ENCODE results near the gene POLR2A. TPM values are rescaled to one million over a fixed set of nuclear protein-coding genes. Genes with fewer than 3 reads are reported as not detected.

POLR2A gene
- total RNA-seq, 1 experiment from 2014 or later = 47.1 TPM

DNA sequence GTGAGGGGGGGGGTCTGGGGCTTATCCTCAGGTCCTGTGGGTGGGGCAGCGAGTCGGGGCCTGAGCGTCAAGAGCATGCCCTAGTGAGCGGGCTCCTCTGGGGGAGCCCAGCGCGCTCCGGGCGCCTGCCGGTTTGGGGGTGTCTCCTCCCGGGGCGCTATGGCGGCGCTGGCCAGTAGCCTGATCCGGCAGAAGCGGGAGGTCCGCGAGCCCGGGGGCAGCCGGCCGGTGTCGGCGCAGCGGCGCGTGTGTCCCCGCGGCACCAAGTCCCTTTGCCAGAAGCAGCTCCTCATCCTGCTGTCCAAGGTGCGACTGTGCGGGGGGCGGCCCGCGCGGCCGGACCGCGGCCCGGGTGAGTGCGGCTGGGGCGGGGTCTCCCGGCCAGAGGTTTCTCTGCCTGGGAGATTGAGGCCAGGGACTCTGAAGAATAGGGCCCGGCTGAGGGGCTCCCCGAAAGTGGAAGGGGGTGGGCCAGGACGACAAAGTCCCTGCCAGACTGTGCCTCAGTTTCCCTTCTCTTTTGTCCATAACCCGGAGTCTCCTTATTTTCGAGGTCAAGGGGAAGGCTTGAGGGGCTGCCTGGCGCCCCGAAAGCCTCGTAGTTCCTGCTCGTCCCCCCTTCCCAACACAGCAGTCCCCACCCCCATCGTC is 44.6 kb upstream of the POLR2A start, which contains the start of gene FGF11:
TSS of gene FGF11 (plus strand) at position 51 of the 651 bp plus-strand sequence. CDS start at position 160, 109 bp downstream.
- TF ChIP-seq, protein P1, sequence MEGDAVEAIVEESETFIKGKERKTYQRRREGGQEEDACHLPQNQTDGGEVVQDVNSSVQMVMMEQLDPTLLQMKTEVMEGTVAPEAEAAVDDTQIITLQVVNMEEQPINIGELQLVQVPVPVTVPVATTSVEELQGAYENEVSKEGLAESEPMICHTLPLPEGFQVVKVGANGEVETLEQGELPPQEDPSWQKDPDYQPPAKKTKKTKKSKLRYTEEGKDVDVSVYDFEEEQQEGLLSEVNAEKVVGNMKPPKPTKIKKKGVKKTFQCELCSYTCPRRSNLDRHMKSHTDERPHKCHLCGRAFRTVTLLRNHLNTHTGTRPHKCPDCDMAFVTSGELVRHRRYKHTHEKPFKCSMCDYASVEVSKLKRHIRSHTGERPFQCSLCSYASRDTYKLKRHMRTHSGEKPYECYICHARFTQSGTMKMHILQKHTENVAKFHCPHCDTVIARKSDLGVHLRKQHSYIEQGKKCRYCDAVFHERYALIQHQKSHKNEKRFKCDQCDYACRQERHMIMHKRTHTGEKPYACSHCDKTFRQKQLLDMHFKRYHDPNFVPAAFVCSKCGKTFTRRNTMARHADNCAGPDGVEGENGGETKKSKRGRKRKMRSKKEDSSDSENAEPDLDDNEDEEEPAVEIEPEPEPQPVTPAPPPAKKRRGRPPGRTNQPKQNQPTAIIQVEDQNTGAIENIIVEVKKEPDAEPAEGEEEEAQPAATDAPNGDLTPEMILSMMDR (conservative IDR thresholded peaks at IDR 0.05; ENCODE audit: low read depth, low read length) = no peak
- TF ChIP-seq EZH2 (IDR thresholded peaks at IDR 0.05; ENCODE audit: low read length, unreplicated experiment) (no peak), EZH2phosphoT487 (IDR thresholded peaks at IDR 0.05; ENCODE audit: borderline replicate concordance, low read length) (no peak)
- DNase-seq = no peak
- peak within 1 kb of the TSS; percentile 81 for H2AFZ ChIP-seq (ENCODE audit: low read length)
- no peak for ATAC-seq
- BruUV-seq (replicated peaks) = no TSS peak
- ChIA-PET POLR2A (ENCODE audit: unreplicated experiment) (no interaction called here), CTCF (interaction anchor here (0.5 kb wide), 1 partner anchor 15 kb away, joined by 3 read pairs; no protein-coding TSS in a partner anchor)
- H3K27ac ChIP-seq (ENCODE audit: low read length) = no peak within 1 kb of the TSS
- intact Hi-C loops (cut with micrococcal nuclease) = loop anchor here (5.0 kb wide), 2 partner anchors 87 to 248 kb away; partner anchors contain the start of genes KCTD11, TP53 and WRAP53
- H3K4me3 ChIP-seq (ENCODE audit: low read length) = peak within 1 kb of the TSS; percentile 74
- no peaks in the 10 kb centered on the region for H3K9me3 ChIP-seq (ENCODE audit: low read length)
- peak within 1 kb of the TSS; percentile 48 for H3K9ac ChIP-seq (ENCODE audit: low read length)
- no peaks in the 10 kb centered on the region for H3F3A ChIP-seq (ENCODE audit: low read length, unreplicated experiment)
- no peaks in the 10 kb centered on the region for H3K36me3 ChIP-seq (ENCODE audit: low read depth, low read length)
- H3K4me1 ChIP-seq (ENCODE audit: insufficient read depth, low read length) = peaks cover 4% of the 10 kb centered on the region; the same call in 1 of the 2 replicates
- peak within 1 kb of the TSS; percentile 98 for H3K4me2 ChIP-seq (ENCODE audit: low read length)
- no peaks in the 10 kb centered on the region for H4K20me1 ChIP-seq (ENCODE audit: low read length)
- no peaks in the 10 kb centered on the region for H3K9me2 ChIP-seq (replicated peaks; ENCODE audit: low read length)
- H3K27me3 ChIP-seq (ENCODE audit: low read length) = no peaks in the 10 kb centered on the region
- 0 out of 2 replicates have a peak, but pooled peaks cover 5% of the 10 kb centered on the region for H3K79me2 ChIP-seq (ENCODE audit: low read length)

DNA sequence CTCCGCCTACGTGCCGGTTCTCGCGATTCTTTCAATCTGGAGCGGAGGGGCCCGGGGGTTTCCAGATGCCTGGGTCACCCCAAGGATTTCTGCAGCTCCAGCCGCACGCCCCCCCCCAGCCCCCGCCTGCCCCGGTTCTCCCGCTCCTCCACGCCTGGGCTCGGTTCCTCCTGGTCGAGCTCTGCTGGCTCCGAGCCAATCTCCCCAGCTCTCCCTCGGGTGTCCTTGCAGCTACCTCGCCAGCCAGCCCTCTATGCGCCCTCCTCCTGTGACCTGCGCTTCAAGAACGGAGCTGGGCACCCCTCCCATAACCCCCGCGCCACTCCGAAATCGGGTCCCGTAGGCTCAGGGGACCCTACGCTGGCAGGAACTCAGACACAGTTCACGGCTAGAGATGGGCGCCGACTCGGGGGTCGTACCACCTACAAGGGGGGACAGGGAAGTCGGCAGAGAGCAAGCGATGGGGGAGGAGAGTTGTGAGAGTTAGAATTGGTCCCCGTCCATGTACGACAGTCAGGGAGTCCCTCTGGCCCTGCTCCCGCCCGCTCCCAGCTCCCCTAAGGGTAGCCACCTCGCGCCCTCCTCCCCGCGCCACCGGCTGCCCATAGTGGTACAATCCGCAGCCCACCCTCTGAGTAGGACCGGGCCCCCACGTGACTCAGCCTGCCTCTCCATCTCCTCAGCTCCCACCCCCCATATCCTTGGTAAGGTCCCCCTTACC is 43.9 kb upstream of the POLR2A start:
- DNase-seq (peak; percentile 28), ATAC-seq (no peak)
- H3F3A ChIP-seq (ENCODE audit: low read length, unreplicated experiment) = no peaks in the 10 kb centered on the region
- ChIA-PET POLR2A (ENCODE audit: unreplicated experiment) (interaction anchor here (0.7 kb wide), 1 partner anchor 247 kb away, joined by 5 read pairs; no protein-coding TSS in a partner anchor), CTCF (interaction anchor here (0.5 kb wide), 1 partner anchor 14 kb away, joined by 3 read pairs; no protein-coding TSS in a partner anchor)
- H3K27ac ChIP-seq (ENCODE audit: low read length) = no peak overlapping the region
- BruUV-seq (replicated peaks) = no TSS peak
- no peaks in the 10 kb centered on the region for H4K20me1 ChIP-seq (ENCODE audit: low read length)
- no peaks in the 10 kb centered on the region for H3K9me2 ChIP-seq (replicated peaks; ENCODE audit: low read length)
- H3K4me3 ChIP-seq (ENCODE audit: low read length) = peak overlapping the region; percentile 74
- H2AFZ ChIP-seq (ENCODE audit: low read length) = peak overlapping the region; percentile 81
- peak overlapping the region; percentile 98 for H3K4me2 ChIP-seq (ENCODE audit: low read length)
- peaks cover 4% of the 10 kb centered on the region; the same call in 1 of the 2 replicates for H3K4me1 ChIP-seq (ENCODE audit: insufficient read depth, low read length)
- no peaks in the 10 kb centered on the region for H3K27me3 ChIP-seq (ENCODE audit: low read length)
- H3K79me2 ChIP-seq (ENCODE audit: low read length) = 0 out of 2 replicates have a peak, but pooled peaks cover 5% of the 10 kb centered on the region
- intact Hi-C loops (cut with micrococcal nuclease) = no loop called here
- no peaks in the 10 kb centered on the region for H3K9me3 ChIP-seq (ENCODE audit: low read length)
- TF ChIP-seq EZH2phosphoT487 (IDR thresholded peaks at IDR 0.05; ENCODE audit: borderline replicate concordance, low read length) (no peak), EZH2 (IDR thresholded peaks at IDR 0.05; ENCODE audit: low read length, unreplicated experiment) (no peak)
- TF ChIP-seq, protein P1 (conservative IDR thresholded peaks at IDR 0.05; ENCODE audit: low read depth, low read length) = no peak
- no peaks in the 10 kb centered on the region for H3K36me3 ChIP-seq (ENCODE audit: low read depth, low read length)
- H3K9ac ChIP-seq (ENCODE audit: low read length) = peak overlapping the region; percentile 48
